ENCODE results near the gene KDM4D.
A peak's percentile ranks its signal among the peaks of the same experiment; 100 is the strongest.

Gene KDM4D

DNA sequence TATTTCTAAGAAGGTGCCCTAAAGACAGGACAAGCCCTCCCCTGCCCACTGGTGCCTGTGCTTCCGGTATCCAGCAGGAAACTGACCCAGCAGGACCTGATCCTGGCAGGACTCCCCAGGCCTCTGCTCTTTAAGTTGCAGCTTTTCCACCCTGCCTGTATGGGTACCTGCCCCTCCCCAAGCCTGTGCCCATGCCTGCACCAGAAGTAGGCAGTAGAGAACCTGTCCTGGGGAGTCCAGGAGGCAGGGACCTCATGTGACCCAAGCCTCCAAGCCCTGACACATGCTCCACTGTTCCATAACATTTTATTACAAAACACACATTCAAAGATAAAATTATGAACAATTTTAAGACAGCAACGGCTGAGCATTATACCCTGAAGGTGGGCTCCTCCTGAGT lies 14.3 kb upstream of the KDM4D start:
- no peak for ATAC-seq
- TF ChIP-seq PPARA (CRISPR knock-in tag; IDR thresholded peaks at IDR 0.05; ENCODE audit: borderline replicate concordance) (no peak), GLIS3 (CRISPR knock-in tag; IDR thresholded peaks at IDR 0.05) (no peak), ZFP30 (CRISPR knock-in tag; IDR thresholded peaks at IDR 0.05) (no peak), ZNF565 (CRISPR knock-in tag; conservative IDR thresholded peaks at IDR 0.05; ENCODE audit: low read depth) (no peak), ZFP3 (CRISPR knock-in tag; IDR thresholded peaks at IDR 0.05) (no peak), CSDC2 (CRISPR knock-in tag; IDR thresholded peaks at IDR 0.05) (no peak), ESRRG (CRISPR knock-in tag; IDR thresholded peaks at IDR 0.05) (no peak), OSR1 (CRISPR knock-in tag; IDR thresholded peaks at IDR 0.05) (no peak), ZNF8 (CRISPR knock-in tag; IDR thresholded peaks at IDR 0.05) (no peak), ZC3H10 (CRISPR knock-in tag; IDR thresholded peaks at IDR 0.05) (no peak)
- TF ChIP-seq, protein P1, sequence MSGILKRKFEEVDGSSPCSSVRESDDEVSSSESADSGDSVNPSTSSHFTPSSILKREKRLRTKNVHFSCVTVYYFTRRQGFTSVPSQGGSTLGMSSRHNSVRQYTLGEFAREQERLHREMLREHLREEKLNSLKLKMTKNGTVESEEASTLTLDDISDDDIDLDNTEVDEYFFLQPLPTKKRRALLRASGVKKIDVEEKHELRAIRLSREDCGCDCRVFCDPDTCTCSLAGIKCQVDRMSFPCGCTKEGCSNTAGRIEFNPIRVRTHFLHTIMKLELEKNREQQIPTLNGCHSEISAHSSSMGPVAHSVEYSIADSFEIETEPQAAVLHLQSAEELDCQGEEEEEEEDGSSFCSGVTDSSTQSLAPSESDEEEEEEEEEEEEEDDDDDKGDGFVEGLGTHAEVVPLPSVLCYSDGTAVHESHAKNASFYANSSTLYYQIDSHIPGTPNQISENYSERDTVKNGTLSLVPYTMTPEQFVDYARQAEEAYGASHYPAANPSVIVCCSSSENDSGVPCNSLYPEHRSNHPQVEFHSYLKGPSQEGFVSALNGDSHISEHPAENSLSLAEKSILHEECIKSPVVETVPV (CRISPR knock-in tag; IDR thresholded peaks at IDR 0.05): no peak

GRCh38 chr11:94960488-94960887 lies 13.0 kb upstream of the KDM4D start:
- ATAC-seq: no peak

GRCh38 chr11:94961255-94961654 lies 12.3 kb upstream of the KDM4D start:
- TF ChIP-seq ZNF70 (CRISPR knock-in tag; IDR thresholded peaks at IDR 0.05) (no peak), SNAI2 (CRISPR knock-in tag; IDR thresholded peaks at IDR 0.05) (no peak), ISL1 (CRISPR knock-in tag; IDR thresholded peaks at IDR 0.05) (no peak), BACH2 (CRISPR knock-in tag; IDR thresholded peaks at IDR 0.05; ENCODE audit: borderline replicate concordance) (no peak), ARNTL (CRISPR knock-in tag; IDR thresholded peaks at IDR 0.05; ENCODE audit: borderline replicate concordance, low read depth) (no peak)
- ATAC-seq: no peak

More at GRCh38 chr11:94960488-94960887, 13.0 kb upstream of the KDM4D start:
- TF ChIP-seq ZFP3 (CRISPR knock-in tag; IDR thresholded peaks at IDR 0.05): no peak
- no peak for TF ChIP-seq PPARA (CRISPR knock-in tag; IDR thresholded peaks at IDR 0.05; ENCODE audit: borderline replicate concordance)
- TF ChIP-seq RARB (CRISPR knock-in tag; IDR thresholded peaks at IDR 0.05): no peak
- TF ChIP-seq, protein P2, sequence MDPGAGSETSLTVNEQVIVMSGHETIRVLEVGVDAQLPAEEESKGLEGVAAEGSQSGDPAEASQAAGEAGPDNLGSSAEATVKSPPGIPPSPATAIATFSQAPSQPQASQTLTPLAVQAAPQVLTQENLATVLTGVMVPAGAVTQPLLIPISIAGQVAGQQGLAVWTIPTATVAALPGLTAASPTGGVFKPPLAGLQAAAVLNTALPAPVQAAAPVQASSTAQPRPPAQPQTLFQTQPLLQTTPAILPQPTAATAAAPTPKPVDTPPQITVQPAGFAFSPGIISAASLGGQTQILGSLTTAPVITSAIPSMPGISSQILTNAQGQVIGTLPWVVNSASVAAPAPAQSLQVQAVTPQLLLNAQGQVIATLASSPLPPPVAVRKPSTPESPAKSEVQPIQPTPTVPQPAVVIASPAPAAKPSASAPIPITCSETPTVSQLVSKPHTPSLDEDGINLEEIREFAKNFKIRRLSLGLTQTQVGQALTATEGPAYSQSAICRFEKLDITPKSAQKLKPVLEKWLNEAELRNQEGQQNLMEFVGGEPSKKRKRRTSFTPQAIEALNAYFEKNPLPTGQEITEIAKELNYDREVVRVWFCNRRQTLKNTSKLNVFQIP (CRISPR knock-in tag; IDR thresholded peaks at IDR 0.05; ENCODE audit: borderline replicate concordance, low read depth): no peak
- TF ChIP-seq ZNF70 (CRISPR knock-in tag; IDR thresholded peaks at IDR 0.05): no peak
- no peak for TF ChIP-seq ZFP30 (CRISPR knock-in tag; IDR thresholded peaks at IDR 0.05)
- no peak for TF ChIP-seq ZNF565 (CRISPR knock-in tag; conservative IDR thresholded peaks at IDR 0.05; ENCODE audit: low read depth)
- no peak for TF ChIP-seq GLIS3 (CRISPR knock-in tag; IDR thresholded peaks at IDR 0.05)
- no peak for TF ChIP-seq ZC3H10 (CRISPR knock-in tag; IDR thresholded peaks at IDR 0.05)
- no peak for TF ChIP-seq OSR1 (CRISPR knock-in tag; IDR thresholded peaks at IDR 0.05)
- TF ChIP-seq, protein P1 (CRISPR knock-in tag; IDR thresholded peaks at IDR 0.05): no peak
- TF ChIP-seq TCF4 (CRISPR knock-in tag; IDR thresholded peaks at IDR 0.05; ENCODE audit: borderline replicate concordance): no peak
- TF ChIP-seq TOX (CRISPR knock-in tag; IDR thresholded peaks at IDR 0.05; ENCODE audit: borderline replicate concordance): no peak

DNA sequence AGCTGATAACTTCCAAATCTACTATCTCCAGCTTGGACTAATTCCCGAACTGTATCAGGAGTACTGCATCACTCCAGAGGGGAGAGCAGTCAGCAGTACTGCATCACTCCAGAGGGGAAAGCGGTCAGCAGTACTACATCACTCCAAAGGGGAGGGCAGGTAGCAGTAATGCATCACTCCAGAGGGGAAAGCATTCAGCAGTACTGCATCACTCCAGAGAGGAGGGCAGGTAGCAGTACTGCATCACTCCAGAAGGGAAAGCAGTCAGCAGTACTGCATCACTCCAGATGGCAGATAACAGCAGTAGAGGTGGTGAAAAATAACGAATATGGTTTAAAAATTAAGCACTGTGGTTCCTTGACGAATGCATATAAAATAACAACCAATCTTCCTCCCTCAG lies 8.6 kb upstream of the KDM4D start:
- ATAC-seq: no peak
- TF ChIP-seq ISL1 (CRISPR knock-in tag; IDR thresholded peaks at IDR 0.05) (no peak), ZFP30 (CRISPR knock-in tag; IDR thresholded peaks at IDR 0.05) (no peak), ESRRG (CRISPR knock-in tag; IDR thresholded peaks at IDR 0.05) (no peak), ARNTL (CRISPR knock-in tag; IDR thresholded peaks at IDR 0.05; ENCODE audit: borderline replicate concordance, low read depth) (no peak)

GRCh38 chr11:94968334-94968958 lies 5.1 kb upstream of the KDM4D start:
- TF ChIP-seq ISL1 (CRISPR knock-in tag; IDR thresholded peaks at IDR 0.05): no peak
- TF ChIP-seq ZFP30 (CRISPR knock-in tag; IDR thresholded peaks at IDR 0.05): no peak
- no peak for TF ChIP-seq ZNF565 (CRISPR knock-in tag; conservative IDR thresholded peaks at IDR 0.05; ENCODE audit: low read depth)
- ATAC-seq: peak; percentile 58

GRCh38 chr11:94972700-94973098 lies 810 bp upstream of the KDM4D start:
- no peak for ATAC-seq
- TF ChIP-seq CSDC2 (CRISPR knock-in tag; IDR thresholded peaks at IDR 0.05): no peak
- TF ChIP-seq TCF4 (CRISPR knock-in tag; IDR thresholded peaks at IDR 0.05; ENCODE audit: borderline replicate concordance): no peak
- no peak for TF ChIP-seq ZNF8 (CRISPR knock-in tag; IDR thresholded peaks at IDR 0.05)
- TF ChIP-seq, protein P2 (CRISPR knock-in tag; IDR thresholded peaks at IDR 0.05; ENCODE audit: borderline replicate concordance, low read depth): no peak
- TF ChIP-seq SNAI2 (CRISPR knock-in tag; IDR thresholded peaks at IDR 0.05): no peak
- no peak for TF ChIP-seq TSHZ2 (CRISPR knock-in tag; IDR thresholded peaks at IDR 0.05)
- no peak for TF ChIP-seq BACH2 (CRISPR knock-in tag; IDR thresholded peaks at IDR 0.05; ENCODE audit: borderline replicate concordance)
- no peak for TF ChIP-seq PPARA (CRISPR knock-in tag; IDR thresholded peaks at IDR 0.05; ENCODE audit: borderline replicate concordance)

All from SK-N-SH treated with all-trans-retinoic acid at 6 μM for 48 hours (cell line).